Measurements from ENCODE around the gene HSBP1.

HSBP1 gene

DNA sequence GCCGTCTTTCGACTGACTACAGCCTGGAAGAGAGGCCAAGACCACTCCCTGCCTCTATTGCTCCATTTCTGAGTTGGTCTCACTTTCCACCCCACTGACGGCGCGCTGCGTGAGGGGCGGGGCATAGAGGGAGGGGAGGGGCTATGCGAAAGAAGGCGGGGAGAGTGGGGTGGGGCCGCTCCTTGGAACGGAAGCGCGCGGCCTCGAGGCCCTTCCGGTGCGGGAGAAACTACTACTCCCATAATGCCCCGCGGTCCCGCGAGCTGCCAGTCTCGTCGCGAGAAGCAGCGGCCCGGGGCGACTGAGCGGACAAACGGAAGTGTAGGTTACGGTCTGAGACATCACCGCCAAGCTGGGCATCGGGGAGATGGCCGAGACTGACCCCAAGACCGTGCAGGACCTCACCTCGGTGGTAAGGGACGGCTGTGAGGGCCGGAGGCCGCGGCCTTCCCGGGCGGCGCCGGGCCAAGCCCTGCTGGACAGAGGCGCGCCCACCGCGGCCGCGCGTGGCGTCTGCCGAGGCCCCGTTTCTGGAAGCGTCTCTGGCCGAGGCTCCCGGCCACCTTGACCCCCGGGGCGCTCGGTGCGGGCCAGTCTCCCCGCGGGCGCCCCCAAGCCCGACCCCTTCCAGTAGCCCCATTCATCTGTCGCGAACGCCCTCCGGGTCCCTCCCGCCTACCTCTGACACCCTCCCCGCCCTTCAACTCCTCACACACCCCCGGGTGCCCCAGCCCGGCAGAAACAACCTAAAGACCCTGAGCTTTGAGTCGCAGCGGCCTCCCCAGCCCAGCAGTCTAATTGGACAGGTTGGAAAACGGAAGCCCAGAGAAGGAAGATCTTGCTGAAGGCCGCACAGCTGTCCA lies at the start of gene HSBP1:
TSS of gene HSBP1 (plus strand) at position 269 of the 863 bp plus-strand sequence. CDS start at position 368, 99 bp downstream.
- DNase-seq, result peak; percentile 83

DNA sequence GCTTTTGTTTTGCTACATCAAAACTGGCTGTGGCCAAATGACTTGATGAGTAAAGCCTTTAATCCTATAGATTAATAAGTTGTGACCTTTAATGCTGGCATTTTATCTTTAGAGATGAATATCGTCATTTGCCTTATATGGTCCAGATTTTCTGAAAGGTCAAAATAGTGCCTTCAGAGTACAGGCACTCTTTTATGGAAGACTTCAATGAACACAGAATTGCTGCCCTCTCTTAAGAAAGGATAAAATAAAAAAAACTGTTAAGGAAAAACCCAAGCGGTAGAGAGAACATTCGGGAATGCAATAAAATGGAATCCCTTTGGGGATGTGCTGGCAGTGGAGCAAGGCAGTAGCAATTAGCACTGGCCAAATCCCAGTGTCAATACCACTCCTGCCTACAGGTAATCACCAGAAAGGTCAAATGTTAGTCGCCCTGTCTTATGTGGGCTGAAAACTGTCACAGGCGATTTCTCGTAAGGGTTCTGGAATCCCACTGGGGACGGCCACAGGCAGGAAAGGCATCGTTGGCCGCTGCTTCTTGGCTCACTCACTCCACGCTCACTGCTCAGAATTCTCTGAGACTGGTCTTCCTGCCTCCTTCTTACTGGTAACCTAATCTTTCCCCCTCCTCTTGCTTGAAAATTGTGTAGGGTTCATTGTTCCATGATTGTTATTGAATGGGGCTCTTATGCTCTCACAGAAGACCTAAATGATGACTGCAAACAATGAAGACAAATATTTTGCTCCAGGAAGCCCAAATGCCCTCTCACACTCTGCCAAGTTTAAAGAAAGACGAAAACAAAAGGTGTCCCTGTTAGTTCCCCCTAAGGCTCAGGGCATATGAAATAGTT lies 45.4 kb upstream of the HSBP1 start:
- DNase-seq, result no peak

DNA sequence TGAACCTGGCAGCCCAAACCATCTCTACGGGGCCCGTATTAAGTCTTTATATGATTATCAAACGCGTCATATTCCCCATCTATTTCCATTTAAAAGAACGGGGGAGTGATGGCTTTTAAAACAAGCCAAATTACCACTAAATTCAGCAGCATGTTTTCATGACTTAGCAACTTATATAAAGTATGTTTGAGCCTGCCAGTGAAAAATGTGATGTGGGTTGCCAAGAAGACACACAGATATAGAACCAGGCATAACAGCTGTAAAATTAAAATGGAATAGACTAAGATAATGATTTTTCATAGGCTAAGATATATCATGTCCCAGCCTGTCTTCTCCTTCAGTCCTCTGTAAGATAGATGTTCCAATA lies 44.8 kb upstream of the HSBP1 start:
- DNase-seq, result no peak

DNA sequence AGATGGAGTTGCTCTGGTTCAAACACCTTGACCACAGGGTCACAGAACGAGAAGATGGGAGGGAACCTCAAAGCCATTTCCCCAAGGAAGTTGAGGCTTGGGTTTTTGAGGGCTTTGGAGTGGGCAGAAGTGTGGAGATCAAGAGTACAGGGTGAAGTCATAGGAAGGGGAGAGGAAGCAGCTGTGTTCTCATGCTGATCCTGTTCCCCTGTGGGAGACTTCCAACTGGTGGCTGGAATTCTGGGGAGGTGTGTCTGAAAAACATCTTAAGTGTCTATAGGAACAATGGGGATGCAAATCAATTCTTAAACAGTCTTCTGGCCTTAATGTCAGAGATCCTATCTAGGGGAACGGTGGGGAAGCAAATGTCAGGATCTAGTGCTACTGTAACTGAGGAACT lies 38.8 kb upstream of the HSBP1 start:
- DNase-seq, result no peak

DNA sequence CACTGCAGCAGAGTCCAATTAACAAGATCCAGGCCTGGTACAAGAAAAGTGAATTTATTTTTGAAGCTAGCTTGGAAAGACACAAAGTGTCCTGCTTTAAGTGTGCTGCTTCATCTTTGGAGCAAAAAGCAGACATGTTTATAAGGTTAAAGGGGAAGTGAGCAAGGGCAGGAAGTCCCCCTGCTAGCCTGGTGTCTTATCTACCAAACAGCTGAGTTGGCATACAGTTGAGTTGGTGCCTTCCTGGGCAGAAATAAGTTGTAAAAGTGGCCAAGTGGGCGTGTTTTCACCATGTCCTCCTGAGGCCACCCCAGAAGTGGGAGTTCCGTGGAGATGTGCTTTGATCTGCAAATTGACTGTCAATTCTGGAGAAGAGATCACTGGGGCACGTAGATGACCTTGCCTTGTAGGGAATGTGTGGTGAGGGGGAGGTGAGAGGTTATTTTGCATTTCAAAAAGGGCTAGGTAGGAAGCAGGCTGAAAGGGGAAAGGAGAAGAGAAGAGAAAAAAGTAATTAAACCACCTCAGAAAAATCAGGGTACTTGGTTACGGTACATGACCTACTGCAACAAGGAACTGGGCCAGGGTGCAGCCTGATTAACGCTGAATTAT lies 38.3 kb upstream of the HSBP1 start:
- DNase-seq, result no peak

DNA sequence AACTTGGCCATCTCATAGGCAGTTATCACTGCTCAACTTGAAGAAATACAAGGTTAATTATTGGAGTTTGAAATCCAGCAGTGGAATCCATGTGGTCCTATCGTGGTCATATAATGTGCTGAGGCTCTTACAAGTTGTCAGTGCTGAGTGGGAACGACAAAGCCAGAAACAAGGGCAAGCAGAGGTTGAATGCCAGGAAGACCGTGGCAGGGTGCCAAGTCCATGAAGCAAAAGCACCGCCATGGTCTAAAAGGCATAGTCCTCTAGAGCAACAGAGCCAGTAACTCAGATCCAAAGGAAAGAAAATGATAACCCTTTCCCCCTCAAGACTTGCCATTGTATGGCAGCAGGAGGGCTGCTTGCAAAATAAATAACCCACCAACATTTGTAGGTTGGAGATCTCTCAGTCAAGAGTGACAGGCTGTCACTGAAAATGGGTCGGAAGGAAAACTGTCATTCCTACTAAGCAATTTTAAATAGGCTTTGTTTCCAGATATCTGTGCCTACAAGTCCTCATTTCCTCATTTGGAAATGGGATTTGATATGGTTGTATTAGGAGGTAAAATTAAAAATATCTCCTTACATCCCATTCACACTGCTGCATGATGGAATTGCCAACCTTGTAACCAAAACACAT lies 36.4 kb upstream of the HSBP1 start:
- DNase-seq, result no peak

DNA sequence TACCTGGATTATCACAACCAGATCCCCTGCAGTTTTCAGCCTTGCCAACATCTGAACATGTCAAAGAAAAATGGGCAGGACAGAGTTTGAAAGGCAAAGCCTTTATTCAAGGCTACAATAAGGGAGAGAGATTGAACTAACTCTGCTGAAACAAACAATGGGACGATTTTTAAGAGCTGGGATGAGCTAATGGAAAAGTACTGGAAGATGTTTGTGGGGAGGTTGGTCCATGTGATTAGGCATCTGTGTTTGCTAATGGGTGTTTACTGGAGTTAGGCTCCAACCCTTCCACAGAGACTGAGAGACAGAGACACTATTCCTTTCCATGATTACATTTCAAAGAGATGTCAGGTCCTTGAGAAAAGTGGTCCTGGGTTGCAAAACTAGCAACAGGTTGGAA lies 35.0 kb upstream of the HSBP1 start:
- DNase-seq, result no peak

DNA sequence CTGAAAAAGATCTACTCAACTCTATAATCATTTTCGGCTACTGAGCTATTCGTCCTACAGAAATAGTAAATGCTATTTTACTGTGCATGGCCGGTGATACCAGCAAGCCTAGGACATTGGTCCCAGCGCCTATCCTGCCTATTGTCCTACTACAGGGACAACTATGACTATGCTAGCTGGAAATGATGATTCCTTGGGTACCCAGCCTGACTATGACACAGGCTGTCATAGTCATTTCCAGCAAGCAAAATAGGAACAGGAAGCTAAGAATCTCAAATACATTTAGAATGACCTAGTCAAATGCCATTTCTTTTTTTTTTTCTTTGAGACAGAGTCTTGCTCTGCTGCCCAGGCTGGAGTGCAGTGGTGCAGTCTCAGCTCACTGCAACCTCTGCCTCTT lies 33.7 kb upstream of the HSBP1 start:
- no peak for DNase-seq

DNA sequence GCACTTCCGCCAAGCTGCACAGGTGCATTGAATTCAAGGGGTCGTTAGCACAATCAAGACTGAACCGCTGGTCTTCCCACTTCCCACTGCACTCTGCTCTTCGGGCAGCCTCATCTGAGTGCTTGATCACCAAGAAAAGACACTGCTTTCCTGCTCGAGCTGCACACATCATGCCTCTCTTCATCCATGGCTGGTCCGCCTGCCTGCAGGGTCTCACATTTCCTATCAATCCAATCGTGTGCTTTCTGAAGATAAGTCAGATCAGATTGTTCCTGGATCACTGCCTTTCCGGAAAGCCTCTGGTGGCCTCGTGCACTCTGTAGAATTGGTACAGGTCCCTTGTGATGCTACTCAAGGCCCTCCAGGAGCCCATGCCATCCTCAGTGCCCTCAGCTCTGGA lies 30.8 kb upstream of the HSBP1 start:
- DNase-seq, result no peak

DNA sequence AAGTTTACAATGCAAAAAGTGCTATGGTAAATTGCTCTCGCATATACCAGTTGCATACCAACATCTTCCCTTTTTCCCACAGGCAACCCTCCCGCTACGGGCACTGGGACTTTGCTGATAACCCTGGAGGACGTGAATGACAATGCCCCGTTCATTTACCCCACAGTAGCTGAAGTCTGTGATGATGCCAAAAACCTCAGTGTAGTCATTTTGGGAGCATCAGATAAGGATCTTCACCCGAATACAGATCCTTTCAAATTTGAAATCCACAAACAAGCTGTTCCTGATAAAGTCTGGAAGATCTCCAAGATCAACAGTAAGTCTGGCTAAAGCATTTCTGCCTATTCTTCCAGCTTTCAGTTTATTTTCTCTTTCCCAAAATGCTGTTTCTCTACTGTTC lies 27.9 kb upstream of the HSBP1 start:
- no peak for DNase-seq

DNA sequence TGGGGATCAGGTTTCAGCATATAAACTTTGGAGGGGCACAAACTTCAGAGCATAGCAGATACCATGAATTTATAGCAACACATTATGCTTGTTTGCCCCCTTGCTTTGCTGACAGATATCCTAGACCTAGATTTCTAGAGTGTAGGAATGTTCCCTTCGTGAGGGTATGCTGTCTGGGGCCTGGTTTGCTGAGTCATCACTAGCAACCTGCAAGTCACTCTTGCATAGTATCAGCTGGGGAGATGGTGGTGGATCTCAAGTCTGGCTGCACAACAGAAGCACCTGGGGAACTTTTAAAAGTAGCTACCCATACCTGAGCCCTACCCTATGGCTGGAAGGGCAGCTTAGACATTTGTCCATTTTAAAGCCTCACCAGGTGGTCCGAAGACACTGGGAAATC lies 22.3 kb upstream of the HSBP1 start:
- DNase-seq, result no peak

DNA sequence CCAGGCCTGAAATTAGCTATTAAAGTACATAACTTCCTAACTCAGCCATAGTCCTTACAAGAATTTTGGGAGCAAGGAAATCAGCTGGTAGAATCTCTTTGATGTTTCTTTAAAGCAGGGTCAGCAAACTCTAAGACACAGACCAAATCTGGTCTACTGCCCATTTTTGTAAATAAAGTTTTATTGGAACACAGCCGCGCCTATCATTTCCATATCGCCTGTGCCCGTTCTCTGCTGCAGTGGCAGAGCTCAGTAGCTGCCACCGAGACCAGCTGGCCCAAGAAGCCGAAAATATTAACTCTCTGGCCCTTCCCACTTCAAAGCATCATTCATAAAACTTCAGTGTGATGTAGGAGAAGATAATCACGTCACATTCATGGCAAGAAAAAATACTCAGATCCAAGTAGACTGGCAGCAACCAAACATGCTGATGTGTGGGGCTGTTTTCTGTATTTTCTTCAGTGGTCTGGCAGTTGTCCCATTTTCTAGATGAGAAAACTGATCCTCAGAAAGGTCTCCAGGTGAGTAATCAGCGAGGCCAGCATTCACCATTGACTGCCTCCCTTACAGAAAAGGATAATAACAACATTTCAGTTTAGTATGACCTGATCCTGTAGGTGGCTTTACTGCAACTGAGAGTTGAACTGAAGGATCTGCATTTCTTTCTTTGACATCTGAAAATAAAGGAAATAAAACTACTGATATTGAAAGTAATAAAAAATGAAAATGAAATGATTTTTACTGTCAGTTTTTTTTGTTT lies 18.0 kb upstream of the HSBP1 start:
- no peak for DNase-seq

DNA sequence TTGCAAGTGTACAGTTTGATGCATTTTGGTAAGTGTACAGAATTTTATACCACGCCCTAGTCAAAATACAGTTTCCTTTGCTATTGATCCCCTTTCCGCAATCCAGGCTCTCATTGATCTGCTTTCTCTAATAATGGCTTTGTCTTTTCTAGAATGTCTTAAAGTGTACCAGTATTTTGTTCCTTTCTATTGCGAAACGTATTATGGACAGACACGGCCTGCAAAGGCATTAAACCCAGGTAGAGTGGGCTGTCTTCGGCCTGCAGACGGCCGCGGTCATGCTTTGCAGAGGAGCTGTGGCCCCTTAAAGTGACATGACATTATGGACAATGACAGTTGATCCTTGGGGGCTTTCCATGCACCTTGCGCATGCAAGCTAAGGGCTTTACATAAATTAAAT lies 15.9 kb upstream of the HSBP1 start:
- DNase-seq, result no peak

DNA sequence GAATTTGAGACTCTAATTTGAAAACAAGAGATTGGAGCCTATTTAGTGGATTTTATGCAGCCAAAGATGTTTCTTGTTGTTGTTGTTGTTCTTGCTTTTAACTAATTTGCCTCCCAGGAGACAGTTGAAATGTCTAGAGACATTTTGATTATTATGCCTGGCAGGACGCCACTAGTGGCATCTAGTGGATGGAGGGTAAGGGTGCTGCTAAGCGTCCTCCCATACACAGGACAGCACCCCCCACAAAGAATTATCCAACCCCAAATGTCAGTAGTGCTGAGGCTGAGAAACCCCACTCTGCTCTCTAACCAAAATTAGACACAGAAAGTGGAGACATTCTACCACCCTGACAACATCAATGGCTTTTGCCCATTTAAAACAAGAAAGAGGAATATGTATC lies 15.4 kb upstream of the HSBP1 start:
- DNase-seq, result no peak

DNA sequence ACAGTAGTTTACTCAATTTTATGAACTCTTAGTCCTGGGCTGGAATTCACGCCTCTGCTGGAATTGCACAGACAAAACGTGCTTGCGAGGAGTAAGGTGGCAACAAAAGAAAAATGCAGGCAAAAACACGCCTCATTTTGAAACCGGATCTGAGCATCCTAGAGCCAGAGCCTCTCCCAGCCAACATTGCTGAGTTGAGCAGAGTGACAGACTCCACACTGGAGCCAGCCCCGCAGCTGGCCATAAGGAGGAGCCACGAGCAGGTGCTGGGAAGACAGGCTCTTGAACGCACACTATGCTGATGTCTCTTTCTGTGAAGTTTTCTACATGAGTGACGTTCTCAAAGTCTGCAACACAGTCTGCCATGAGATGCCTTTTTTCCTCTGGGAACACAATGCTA lies 14.6 kb upstream of the HSBP1 start:
- no peak for DNase-seq

DNA sequence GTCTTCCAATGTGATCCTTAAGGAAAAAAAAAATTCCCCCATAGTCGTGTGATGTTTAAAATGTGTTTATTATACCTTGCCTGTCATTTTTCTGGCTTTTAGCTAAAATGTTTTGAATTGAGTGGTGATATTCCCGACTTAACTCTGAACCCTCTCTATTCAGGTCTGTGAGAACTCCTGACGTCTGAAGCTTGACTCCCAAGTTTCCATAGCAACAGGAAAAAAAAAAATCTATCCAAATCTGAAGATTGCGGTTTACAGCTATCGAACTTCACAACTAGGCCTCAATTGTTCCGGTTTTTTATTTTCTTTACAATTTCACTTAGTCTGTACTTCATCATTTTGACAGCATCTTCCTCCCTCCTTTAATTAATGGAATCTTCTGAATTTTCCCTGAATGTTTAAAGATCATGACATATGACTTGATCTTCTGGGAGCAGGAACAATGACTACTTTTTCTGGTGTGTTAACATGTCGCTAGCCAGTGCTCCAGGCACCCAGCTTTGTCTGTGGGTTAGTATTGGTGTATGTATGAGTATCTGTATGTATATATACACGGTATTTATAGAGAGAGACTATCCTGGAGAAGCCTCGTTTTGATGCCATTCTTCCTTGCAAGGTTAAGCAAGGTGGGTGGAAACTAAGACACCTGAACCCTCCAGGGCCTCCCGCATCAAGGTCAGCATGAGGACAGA lies 12.8 kb upstream of the HSBP1 start:
- no peak for DNase-seq

DNA sequence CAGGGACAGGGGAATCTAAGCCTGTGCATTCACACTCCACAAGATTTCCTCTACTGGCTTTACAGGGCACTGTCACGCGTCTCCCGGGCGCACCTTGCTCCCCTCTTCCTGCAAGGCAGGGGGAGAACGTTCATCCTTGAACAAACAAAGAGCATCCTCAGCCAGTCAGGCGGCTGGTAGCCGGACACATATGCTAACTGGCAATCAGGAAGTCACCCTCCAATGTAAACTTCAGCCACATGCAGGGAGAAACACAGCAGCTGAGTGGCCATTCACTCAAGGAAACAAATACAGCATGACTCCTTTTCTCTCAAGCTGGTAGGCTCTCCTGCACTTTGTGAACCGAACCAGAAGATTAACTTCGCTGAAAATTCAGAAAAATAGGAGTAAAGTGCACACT lies 10.8 kb upstream of the HSBP1 start:
- no peak for DNase-seq

DNA sequence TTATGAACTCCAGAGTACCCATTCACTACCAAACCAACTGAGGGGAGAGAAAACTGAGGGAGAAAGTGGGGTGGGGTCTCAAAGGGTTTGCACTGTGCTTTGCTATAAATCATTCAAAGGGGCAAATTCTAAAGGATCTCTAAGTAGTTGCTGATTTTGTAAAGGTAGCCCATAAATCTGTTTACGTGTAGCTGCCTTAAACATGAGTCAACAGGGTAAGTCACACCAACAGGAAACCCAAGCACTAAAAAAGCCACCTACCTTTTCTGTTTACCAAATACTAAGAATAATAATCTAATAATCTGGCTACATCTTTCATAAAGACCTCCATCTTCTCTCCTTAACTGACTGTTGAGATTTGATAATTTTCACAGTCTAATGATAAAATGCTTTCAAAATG lies 8.4 kb upstream of the HSBP1 start:
- DNase-seq, result no peak

DNA sequence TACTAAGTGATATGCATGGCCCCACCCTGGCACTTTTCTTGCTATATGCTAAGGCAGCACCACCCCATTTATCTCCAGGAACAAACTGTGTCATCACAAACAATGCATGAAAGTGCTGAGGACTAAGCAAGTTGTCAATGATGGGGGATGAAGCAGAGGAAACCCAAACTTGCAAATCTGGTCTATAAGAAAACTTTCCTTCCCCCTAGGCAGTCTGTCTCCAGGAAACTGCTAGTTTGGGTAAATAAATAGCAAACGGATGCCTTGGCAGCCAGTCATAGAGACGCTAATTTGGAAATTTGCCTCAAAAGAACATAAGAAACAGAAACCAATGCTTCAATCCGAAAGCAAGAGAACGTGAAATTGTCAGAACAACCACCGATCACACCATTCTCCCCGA lies 5.6 kb upstream of the HSBP1 start:
- DNase-seq, result peak; percentile 22

DNA sequence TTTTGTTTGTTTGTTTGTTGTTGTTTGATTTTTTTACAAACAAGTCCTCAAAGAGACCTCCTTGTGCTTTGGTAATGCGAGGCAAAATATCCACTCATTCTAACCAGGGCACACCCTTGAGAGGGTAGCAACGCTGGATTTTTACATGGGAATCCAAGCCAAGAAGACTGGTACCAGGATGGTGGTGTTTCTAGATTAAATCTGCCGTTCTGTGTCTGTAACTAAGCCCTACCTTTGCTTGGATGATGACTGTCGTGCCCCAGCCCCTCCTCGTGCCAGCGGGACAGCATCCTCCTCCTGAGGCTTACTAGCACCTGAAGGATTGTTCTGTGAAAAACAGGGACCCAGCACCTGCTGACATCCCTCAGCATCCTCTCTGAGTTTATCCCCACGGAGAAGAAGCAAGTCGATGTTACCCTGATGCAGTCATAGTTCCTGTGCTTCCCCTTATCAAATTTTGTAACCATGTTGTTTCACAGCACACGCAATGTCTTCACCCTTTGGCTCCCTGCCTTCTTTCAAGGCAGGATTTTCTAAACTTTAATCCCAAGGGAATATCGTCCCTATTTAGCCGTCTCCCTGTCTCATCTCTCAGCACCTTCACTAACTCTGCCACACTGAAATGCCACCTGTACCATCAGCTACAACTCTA lies 5.1 kb upstream of the HSBP1 start:
- DNase-seq, result no peak

DNA sequence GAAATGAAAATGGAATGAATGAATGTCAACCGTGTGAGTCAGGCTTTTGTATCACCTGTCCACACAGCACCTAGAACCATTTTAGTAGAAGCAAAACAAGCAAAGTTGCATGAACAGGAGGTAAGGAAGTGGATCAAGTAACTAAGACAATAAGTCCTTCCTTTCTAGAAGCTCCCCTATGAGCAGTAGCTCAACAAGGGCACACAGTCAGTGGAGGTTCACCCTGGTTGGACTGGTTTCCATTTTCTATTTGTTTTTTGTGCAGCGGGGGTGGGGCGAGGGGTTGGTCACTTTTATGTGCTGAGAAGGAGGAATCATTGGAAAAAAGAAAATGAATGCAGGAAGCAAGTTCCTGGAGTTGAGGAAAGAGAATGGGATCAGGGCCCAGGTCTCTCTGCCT lies 4.0 kb upstream of the HSBP1 start:
- no peak for DNase-seq
